Caki2 (cell line): ENCODE data around the gene UPF1. TPM values are rescaled to one million over a fixed set of nuclear protein-coding genes. Genes with fewer than 3 reads are reported as not detected.

Experiments
- DNase-seq: peaks from one replicate; pipeline ENCODE4 v3.0.0-alpha.2; 2015; ENCODE audit warnings: low read depth
- in situ Hi-C: cut with HindIII; loops from 2 replicates; pipeline ENCODE4 v1.10.0; 2016; ENCODE audit warnings: low sequenced_read_pairs, low pct_unique_long_range_greater_than_20kb, mixed read lengths
- total RNA-seq: library from RNA; depleted of rRNA; stranded (reverse); fragments of >200 nt; shearing (Covaris generic); gene quantifications from 2 replicates; pipeline ENCODE4 v1.2.3, GENCODE V29; 2014; ENCODE audit warnings: low replicate concordance

Gene UPF1
- total RNA-seq, 1 experiment from 2014 or later = 70.9 TPM

DNA sequence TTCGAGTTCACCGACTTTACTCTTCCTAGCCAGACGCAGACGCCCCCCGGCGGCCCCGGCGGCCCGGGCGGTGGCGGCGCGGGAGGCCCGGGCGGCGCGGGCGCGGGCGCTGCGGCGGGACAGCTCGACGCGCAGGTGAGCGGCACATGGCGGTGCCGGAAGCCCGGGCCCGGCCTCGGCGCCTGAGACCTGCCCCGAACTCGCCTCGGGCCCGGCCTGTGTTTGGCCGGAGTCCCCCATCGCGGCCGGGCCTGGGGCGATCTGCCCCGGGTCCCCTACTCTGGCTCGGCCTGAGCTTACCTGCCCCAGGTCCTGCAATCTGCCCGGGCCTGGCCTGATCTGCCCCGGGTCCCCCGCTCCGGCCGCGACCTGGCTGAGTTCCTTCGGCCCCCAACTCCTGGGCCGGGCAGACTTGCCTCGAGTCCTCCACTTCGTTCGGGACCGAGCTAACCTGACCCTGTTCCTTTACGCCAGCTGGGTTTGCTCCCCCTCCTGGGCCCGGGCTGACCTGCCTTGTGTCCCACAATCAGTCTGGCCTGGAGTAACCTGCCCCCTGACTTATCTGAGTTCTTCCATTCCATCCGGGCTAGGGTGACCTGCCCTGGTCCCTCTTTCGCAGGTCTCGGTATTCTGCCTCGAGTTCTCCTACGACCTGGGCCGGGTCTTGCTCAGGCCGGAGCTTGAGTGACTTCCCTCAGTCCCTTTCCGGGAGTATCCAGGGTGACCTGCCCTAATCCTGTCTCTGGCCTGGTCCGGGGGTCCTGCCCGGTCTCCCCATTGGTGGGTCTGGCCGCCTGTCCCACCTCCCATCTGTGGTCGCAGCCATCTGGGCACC, 764 bp downstream of the UPF1 start:
- peak; percentile 37 for DNase-seq
- in situ Hi-C loops = no loop called here

DNA sequence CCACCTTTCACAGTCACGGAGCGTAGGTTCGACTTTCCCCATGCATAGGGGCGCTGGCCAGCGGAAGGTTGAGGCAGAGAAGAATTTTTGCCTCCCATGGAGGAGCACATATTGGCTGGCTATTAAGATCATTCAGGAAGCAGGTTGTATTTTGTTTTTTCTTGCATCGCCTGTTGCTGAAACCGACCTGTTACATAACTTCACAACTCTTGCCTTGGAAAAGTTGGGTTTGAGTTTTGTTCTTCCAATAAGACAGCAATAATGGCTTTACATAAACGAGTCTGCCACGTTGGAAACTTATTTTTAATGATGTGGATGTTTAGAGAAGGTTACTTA, 1.4 kb downstream of the UPF1 start:
- no peak for DNase-seq
- in situ Hi-C loops = no loop called here

DNA sequence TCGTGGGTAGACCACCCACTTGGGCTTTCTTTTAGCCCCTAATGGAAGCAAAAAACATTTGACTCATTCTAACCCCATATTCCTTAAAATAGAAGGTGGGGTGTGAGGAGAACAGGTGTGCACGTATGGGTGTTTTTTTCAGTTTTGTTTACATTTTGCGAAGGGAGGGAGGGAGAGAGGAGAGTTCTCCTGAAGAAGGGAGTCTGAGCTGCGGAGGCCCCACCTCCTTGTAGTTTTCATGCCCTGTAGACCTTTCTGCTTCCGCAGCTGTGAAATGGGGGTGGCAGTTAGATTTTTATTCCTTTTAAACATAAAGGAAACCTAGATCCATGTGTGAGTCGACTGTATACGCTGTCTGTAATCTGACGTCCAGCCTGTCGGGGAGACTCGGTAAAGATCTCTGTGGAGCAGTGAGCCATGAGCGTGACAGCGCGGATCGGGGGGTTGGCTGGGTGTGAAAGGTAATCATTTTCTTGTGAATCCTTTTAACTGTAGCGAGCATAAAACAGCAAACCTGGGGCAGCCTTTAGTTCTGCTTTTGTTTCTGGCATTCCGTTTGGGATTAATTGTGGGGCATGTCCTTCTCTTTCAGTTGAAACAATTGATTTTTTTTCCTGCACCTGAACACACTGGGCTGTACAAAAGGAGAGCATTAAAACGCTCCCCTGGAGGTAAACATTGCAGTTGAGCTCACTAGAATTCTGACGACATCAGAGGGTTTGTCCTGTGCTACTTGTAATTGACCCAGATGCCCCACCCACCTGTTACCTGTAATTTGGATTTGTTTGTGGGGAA, 2.3 kb downstream of the UPF1 start:
- no peak for DNase-seq
- in situ Hi-C loops = no loop called here

DNA sequence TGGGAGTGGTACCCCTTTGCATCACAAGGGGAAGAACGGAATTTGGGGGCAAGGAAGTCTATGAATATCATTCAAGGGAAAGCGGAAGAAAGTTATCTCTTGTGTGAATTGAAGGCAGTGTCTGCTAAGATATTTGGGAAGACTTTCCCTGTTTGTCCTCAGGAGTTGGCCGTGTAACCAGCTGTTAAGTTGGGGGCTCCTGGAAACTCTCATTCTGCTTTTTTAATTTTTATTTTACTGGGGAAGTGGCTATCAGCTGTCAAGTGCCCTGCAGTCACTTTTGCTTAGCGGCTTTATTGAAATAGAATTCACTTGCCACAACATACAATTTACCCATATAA, 2.9 kb downstream of the UPF1 start:
- no peak for DNase-seq
- in situ Hi-C loops = no loop called here

DNA sequence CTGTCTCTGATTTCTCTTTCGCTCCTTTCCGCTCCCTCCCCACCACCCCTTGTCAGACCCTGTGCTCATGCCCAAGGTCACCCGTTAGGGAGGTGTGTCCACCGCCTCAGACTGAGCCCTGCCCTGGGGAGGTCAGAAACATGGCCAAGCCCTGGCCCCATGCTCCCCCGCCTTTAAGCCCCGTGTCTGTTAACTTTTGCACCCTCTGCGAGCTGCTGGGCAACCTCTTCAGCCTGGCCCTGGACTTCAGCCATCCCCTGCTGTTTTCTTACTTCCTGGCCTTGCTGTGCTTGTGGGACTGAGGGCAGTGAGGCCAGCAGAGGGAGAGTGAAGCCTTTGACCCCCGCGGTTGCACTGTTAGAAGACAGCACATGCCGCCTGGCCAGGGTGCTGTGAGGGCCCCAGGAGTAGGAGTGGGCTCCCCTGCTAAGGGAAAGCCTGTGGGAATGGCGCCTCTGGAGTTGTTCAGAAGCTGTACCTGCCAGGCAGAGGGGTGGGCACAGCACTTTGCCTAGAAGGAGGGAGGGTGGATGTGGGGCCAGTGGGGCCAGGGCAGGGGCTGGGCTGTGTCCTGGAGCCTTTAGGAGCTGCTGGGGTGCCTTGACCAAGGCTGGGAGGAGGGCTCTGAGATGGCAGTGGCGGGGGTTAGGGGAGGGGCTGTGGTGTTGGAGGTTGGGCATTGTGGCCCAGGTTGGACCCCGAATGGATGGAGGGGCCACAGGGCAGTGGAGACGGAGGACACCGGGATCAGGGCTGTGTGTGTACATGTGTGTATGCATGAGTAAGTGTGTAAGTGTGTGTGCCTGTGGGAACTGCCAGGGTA, 7.9 kb downstream of the UPF1 start:
- in situ Hi-C loops = no loop called here
- DNase-seq = no peak

DNA sequence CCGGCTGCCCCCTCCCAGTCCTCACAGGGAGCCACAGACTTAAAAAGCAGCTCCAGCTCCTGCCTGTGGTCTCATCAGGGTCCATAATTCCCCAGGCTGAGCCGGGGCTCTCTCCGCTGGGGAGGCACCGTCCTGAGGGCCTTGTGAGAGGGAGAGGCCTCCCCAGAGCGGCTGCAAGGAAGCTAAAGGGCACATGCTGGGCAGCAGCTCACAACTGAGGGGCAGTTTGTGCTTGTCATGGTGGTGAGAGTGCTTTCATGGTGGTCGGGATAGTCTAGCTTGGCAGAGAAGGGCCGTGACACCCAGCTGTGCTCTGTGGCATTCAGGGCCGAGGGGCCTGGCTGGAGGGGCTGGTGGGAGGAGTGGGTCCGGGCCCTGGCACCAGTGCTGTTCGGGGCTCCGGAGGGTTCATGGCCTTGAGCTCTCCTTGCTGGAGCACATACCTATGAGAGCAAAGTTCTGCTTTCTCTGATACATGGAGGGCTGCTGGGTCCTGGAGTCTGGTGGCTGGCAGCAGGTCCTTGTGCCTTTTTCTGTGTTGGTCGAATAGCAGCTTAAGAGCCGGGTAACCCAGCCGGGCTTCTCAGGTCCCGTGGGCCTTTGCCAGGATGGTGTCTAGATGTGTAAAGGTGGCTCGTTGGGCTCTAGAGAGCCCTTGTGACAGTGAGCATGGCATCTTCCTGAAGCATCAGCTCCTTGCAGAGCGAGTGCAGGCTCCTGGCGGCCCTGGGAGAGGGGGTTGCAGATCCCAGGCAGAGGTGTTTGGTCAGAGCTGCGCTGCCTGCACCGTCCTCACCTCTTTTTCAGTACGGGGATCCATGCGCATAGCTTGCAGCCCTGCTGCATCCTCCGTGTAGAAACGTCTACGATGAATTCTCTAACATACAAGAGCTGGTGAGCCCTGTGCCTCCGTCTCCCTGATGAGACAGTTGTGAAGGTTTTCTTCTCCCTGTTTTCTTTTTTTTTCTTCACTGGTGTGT, 8.8 kb downstream of the UPF1 start:
- in situ Hi-C loops = no loop called here

DNA sequence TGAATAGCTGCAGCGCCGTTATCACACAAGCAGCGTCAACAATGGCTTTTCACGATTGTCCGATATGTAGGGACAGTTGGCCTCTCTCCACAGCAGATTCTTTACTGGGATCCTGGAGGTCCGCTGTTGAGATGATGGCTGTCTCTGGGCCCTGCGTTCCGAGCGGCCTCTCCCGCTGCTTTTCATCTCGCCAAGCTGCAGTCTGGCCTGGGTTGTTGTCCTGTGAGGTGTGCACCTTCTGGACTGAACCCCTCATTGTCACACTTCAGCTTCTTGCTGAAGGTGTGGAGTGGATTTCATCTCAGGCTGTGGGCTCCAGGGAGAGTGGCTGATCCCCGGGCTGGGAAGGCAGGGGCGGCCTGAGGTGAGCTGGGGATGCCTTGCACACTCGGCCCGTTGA, 9.6 kb downstream of the UPF1 start:
- in situ Hi-C loops = no loop called here
- no peak for DNase-seq

More for the DNA sequence above, 8.8 kb downstream of the UPF1 start:
- no peak for DNase-seq

DNA sequence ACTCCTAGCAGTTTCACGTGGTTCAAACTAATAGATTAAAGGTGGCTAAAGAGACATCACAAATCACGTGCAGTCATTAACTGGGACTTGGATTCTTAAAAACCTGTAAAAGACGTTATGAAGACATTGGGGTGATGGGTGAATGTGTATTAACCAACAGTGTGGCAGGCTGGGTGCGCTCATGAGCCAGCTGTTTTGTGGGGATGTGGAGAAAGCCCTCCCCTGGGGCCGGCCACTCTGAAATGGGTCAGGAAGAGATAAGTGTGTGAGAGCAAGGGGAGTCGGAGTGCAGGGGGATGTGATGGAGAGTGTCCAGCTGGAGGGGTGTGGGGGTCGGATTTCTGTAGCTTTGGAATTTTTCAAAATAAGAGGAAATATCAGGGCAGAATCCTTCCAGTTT, 10.4 kb downstream of the UPF1 start:
- in situ Hi-C loops = no loop called here
- no peak for DNase-seq

DNA sequence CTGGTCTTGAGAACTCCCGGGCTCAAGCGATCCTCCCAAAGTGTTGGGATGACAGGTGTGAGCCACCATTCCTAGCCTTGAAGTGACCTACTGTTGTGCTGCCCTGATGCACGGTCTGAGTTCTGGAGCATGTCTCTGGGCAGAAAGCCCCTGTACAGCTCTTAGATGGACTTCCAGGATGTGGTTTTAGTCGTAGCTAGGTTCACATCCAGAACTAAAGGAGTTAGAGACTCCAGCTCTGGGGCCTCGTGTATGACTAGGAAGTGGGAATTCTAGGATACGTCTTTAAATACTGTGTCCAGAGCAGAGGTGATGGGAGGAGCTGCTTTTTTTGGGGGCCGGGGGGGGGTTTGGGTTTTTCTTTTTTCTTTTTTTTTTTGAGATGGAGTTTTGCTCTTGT, 12.2 kb downstream of the UPF1 start:
- in situ Hi-C loops = no loop called here

DNA sequence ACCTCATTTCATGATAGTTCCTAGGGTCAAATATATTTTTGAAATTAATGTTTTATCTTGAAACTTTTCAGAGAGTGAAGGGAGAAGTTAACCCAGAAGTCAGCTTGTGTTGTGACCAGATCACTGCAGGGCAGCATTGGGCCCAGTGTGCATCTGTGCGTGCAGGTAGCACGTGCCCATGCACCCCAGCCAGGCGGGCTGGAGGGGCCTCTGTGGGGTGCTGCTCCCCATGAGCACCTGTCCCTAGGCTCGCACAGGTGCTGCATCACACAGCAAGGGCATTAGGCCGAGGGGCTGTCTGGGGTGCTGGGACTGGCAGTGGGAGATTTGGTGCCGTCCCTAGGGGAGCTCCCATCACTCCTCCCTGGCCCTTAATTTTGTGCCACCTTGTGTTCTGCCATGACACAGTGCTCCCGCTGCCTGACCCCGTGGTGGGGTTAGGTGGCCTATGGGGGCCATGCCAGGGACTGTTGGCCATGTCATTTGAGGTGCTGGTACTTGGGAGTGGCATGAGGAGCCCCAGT, 13.1 kb downstream of the UPF1 start:
- DNase-seq = no peak
- in situ Hi-C loops = no loop called here

More for the DNA sequence above, 12.2 kb downstream of the UPF1 start:
- no peak for DNase-seq

DNA sequence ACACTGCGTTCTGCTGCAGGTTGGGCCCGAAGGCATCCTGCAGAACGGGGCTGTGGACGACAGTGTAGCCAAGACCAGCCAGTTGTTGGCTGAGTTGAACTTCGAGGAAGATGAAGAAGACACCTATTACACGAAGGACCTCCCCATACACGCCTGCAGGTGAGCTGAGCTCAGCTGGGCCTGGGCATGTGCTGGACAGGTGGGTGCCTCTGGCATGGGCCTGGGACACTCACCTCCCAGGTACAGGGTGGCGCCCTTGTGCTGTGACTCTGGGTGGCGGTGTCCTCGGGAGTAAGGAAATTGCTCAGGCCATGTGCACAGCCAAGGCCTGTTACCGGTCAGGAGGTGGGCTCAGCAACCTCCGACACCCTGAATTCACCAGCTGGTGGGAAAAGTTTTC, 14.2 kb downstream of the UPF1 start:
- in situ Hi-C loops = no loop called here
- DNase-seq = no peak

DNA sequence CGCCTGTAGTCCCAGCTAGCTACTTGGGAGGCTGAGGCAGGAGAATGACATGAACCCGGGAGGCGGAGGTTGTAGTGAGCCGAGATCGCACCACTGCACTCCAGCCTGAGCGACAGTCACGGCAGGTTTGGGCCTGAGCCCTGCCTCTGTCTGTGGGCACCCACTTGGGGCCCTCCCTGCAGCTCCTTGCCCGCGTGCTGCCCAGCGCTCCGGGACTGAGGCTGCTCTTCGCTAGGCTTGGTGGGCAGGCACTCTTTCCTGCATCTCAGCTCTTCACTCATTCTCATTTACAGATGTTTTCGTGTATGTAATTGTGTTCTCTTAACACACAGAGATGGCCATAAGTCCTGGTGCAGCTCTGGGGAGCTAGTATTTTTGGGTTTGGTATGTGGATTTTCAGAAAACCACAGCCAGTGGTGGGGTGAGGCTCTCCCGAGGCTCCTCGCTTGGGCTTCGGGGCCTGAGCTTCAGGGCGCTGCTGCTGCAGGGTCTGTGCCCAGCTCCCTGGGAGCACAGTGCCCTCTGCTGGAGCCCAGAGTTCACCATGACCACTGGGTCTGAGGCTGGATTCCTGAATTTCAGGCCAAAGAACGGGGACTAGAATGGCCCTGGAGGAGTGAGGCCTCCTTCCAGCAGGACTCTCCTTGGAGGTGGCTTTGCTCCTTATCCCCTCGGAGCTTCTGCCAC, 15.2 kb downstream of the UPF1 start:
- in situ Hi-C loops = no loop called here
- DNase-seq = peak; percentile 54

DNA sequence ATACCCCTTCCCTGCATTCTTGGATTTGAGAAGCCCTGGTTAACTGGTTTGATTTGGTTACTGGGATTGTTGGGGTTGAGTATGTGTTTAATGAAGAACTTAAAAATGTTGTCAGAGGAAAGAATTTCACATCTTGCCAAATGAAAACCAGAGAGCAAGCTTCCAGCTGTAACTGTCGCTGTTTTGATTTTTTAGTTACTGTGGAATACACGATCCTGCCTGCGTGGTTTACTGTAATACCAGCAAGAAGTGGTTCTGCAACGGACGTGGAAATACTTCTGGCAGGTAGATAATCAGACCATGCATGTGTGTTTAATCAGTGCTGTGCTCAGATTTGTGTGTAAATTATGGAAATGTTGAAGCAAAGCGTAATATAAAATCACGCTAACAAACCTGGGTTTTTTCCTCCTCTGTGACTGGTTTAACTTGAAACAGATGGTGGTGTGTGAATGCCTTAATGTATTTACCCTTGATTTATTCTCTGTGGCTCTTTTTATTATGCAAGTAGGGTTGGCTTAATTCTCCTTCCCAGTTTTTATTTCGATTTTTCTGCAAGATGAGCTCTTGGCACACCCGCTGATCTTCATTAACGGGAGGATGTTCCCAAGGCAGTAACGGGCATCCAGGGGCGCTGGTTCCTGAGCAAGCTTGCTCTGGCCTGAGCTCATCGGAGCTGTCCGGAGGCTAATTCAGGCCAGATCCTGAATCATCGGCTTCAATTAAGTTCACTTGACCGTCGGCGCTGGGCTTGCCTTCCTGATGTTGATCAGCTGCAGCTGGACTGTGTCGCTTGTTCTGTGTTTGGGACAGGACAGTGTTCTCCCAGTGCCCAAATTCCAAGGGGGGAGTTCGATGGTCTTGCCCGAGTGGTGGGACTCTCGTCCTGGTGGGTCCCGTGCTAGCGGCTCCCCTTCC, 16.0 kb downstream of the UPF1 start:
- no peak for DNase-seq
- in situ Hi-C loops = no loop called here

DNA sequence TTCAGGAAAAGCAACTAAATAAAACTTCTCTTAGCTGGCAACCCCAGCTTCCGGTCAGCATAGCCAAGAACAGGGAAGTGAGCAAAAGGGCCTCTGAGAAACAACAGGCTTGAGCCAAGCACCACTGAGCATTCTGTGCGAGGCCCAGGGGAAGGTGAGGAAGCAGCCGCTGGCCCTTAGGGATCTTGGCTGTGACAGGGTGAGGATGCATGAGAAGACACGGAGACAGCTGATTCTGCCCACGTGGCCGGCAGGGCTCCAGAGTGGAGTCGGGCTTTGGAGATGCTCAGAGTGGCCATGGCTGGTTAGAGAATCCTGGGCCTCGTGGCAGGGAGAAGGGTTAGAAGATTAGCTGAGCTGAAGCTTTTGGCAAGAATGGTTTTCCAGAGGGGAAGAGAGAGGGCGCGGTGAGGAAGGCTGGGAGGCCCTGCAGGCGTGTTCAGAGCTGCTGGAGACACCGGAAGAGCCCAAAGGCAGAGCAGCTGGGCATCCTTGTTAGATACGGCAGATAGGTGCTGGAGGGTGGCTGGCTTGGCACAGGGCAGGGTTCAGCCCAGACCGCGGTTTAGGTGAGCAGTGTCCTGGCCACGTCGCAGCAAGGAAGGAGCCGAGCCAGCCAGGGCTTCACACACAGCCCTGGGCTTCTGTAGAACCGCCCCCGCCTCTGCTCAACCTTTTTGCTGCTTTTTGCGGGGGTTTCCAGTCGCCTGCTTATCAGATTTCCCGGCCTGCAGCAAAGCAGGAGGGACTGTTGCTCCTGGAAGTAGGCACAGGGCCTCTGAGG, 17.3 kb downstream of the UPF1 start:
- in situ Hi-C loops = no loop called here
- no peak for DNase-seq

DNA sequence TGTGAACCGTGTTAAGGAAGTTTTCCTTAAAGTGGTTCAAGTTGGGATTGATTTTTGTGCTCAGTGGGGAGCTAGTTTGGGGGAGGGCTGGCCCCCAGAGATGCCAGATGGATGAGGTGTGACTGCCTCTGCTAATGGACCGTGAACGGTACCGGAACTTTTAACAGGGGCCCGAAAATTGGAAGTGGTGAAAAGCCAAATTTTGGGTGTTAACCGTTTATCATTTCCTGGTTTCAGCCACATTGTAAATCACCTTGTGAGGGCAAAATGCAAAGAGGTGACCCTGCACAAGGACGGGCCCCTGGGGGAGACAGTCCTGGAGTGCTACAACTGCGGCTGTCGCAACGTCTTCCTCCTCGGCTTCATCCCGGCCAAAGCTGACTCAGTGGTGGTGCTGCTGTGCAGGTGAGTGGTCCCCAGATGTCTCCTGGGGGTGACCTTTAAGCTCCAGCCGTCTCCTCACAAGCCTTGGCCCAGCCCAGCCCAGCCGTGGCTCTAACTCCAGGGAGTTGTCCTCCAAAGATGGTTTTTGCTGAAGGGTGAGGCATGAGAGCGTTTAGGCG, 18.2 kb downstream of the UPF1 start:
- no peak for DNase-seq
- in situ Hi-C loops = no loop called here
